Peyer's patch (tissue), 4 donors: ENCODE measurements around the gene CCDC69.
"Not testable (repeated sequence)": the region's sequence is repeated elsewhere in the genome, so short reads cannot be mapped to it uniquely, and the experiment has no call there.

Source experiments
- POLR2A ChIP-seq, 2 donors: fragments of 450-650 bp; IDR thresholded peaks; one replicate each; pipeline ENCODE4 v1.5.1; 2017; ENCODE audit warnings: antibody characterized with exemption in 2 of 2, mild to moderate bottlenecking in 2 of 2, moderate library complexity in 2 of 2
- TF ChIP-seq, protein P1 (sequence below), 6 experiments: fragments of 450-650 bp in 4 of 6; fragments of 200-600 bp in 2 of 6; sonication (generic) in 1 of 6; IDR thresholded peaks; one replicate each; pipeline ENCODE4 v1.5.1; 2017 to 2019; ENCODE audit warnings: antibody characterized with exemption in 6 of 6, mild to moderate bottlenecking in 3 of 6, moderate library complexity in 1 of 6

DNA sequence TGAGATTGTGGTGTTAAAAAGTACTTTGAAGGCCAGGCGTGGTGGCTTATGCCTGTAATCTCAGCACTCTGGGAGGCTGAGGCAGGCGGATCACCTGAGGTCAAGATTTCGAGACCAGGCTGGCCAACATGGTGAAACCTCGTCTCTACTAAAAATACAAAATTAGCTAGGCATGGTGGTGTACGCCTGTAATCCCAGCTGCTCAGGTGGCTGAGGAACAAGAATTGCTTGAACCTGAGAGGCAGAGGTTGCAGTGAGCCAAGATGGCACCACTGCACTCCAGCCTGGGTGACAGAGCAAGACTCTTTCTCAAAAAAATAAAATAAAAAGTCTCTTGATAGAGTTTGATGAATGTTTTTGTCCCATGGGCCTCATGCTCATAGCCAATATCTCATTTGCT is 47.6 kb downstream of the CCDC69 start:
- TF ChIP-seq, protein P1, sequence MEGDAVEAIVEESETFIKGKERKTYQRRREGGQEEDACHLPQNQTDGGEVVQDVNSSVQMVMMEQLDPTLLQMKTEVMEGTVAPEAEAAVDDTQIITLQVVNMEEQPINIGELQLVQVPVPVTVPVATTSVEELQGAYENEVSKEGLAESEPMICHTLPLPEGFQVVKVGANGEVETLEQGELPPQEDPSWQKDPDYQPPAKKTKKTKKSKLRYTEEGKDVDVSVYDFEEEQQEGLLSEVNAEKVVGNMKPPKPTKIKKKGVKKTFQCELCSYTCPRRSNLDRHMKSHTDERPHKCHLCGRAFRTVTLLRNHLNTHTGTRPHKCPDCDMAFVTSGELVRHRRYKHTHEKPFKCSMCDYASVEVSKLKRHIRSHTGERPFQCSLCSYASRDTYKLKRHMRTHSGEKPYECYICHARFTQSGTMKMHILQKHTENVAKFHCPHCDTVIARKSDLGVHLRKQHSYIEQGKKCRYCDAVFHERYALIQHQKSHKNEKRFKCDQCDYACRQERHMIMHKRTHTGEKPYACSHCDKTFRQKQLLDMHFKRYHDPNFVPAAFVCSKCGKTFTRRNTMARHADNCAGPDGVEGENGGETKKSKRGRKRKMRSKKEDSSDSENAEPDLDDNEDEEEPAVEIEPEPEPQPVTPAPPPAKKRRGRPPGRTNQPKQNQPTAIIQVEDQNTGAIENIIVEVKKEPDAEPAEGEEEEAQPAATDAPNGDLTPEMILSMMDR (IDR thresholded peaks at IDR 0.05): not testable (repeated sequence)
- not testable (repeated sequence) for TF ChIP-seq POLR2A (IDR thresholded peaks at IDR 0.05)
